Subcutaneous adipose tissue (tissue), 4 donors: Measurements from ENCODE around the gene SNURF. TPM values are rescaled to one million over a fixed set of nuclear protein-coding genes. Genes with fewer than 3 reads are reported as not detected.

Source experiments
- small RNA-seq: library from RNA; depleted of rRNA; stranded (forward); fragments of <200 nt; gene quantifications from one replicate; pipeline ENCODE3, GENCODE V24; 2016
- total RNA-seq, 4 donors: library from RNA; depleted of rRNA; stranded (reverse); fragments of >200 nt; gene quantifications; one replicate each; pipeline ENCODE4 v1.1.0, GENCODE V29; 2016
- TF ChIP-seq, protein P1 (sequence below): fragments of 450-650 bp; IDR thresholded peaks from one replicate; pipeline ENCODE4 v1.5.1; 2016; ENCODE audit warnings: low read depth, mild to moderate bottlenecking, control low read depth, antibody characterized with exemption, moderate library complexity

Gene SNURF
- total RNA-seq, 4 donors from 2014 or later: 1.9 to 4.1 (median 2.4) TPM; not detected in 1

DNA sequence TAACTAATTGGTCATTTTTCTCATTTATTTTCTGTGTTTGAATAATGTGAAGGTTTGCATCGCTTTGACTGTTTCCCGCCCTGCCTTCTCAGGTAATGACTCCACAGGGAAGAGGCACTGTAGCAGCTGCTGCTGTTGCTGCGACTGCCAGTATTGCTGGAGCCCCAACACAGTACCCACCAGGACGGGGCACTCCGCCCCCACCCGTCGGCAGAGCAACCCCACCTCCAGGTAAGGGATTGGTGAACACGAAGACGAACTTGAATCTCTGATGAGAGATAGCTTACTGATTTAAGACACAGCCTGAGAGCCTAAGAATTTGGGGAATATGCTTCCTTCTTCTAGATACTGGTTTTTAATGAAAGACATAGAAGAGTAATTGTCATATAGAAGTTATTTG is 22.9 kb downstream of the SNURF start:
- TF ChIP-seq, protein P1, sequence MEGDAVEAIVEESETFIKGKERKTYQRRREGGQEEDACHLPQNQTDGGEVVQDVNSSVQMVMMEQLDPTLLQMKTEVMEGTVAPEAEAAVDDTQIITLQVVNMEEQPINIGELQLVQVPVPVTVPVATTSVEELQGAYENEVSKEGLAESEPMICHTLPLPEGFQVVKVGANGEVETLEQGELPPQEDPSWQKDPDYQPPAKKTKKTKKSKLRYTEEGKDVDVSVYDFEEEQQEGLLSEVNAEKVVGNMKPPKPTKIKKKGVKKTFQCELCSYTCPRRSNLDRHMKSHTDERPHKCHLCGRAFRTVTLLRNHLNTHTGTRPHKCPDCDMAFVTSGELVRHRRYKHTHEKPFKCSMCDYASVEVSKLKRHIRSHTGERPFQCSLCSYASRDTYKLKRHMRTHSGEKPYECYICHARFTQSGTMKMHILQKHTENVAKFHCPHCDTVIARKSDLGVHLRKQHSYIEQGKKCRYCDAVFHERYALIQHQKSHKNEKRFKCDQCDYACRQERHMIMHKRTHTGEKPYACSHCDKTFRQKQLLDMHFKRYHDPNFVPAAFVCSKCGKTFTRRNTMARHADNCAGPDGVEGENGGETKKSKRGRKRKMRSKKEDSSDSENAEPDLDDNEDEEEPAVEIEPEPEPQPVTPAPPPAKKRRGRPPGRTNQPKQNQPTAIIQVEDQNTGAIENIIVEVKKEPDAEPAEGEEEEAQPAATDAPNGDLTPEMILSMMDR: no peak

DNA sequence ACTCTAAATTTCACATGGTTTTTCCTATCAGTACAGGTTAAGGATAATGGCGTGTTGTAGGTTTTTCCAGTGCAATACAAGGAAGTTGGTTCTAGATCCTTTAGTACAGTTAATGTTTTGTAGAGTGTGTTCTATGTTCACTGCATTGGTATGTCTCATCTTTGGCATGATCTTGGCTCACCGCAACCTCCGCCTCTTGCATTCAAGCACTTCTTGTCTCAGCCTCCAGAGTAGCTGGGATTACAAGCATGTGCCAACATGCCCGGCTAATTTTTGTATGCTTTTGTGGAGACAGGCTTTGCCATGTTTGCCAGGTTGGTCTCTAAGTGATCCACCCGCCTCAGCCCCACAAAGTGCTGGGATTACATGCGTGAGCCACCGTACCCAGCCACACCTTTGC is 30.4 kb downstream of the SNURF start:
- TF ChIP-seq, protein P1: no peak

DNA sequence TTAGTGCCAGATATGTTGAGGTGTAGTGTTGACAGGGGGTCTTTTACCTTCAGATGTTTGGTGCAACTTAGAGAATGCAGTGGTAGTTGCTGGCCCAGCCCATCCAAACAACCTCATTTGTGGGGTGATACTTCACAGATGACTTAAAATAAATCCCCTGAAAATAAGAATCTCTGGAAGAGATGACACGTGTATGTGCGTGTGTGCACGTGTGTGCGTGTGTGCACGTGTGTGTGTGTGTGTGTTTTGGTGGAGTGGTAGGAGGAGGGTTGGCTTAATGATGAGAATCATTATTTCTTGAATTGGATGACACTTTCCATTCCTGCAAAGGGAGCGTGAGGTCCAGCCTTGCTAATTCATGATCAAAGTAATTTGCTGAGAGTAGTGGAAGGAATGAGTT is 31.9 kb downstream of the SNURF start:
- TF ChIP-seq, protein P1: no peak

Small RNAs within 50 kb of the gene (small RNA-seq; reads per million reads assigned to genes)
- gene AC090602.1 (not detected), gene AC124312.4 (not detected), gene AC124312.5 (not detected)

Other genes with a start within 250 kb of the SNURF start
- gene SNRPN, start within 50 bp of the SNURF start, total RNA-seq: 10 to 100 TPM; 31.3 to 48.1 (median 42.7) TPM